H1 (cell line): ENCODE measurements around the gene OOSP3. TPM values are rescaled to one million over a fixed set of nuclear protein-coding genes. Genes with fewer than 3 reads are reported as not detected.

Experiments used
- CTCF ChIA-PET: fragments of 300-600 bp; sonication (Branson Sonifier 250); formaldehyde crosslinking; loops from one replicate; lab custom pipeline; 2021; ENCODE audit not compliant: partially characterized antibody; lab: Charles Lee
- POLR2A ChIA-PET: fragments of 300-600 bp; sonication (Branson Sonifier 250); formaldehyde crosslinking; loops from one replicate; lab custom pipeline; 2021; ENCODE audit warnings: inconsistent platforms; ENCODE audit not compliant: partially characterized antibody; lab: Charles Lee
- DNase-seq, 2 experiments: peaks; one replicate each; pipeline versions ENCODE4 v3.0.0 to v3.0.0-alpha.2; 2010 to 2022; ENCODE audit warnings: low spot score in 2 of 2, low read depth in 1 of 2, mixed read lengths in 1 of 2
- FAIRE-seq: peaks from 2 replicates; lab custom pipeline; 2011; peaks lifted over from hg19 to GRCh38; lab: Jason Lieb, UNC
- H2AFZ ChIP-seq: 2 replicates; pipeline ENCODE4 v1.8.1; 2012; ENCODE audit warnings: low read length, inconsistent platforms
- H2AK5ac ChIP-seq: 2 replicates; pipeline ENCODE4 v1.6.1; 2013; ENCODE audit warnings: low read depth, low read length
- H2BK120ac ChIP-seq: replicated peaks from 2 replicates; pipeline ENCODE3; 2013; ENCODE audit warnings: low read depth, low read length, inconsistent platforms
- H2BK12ac ChIP-seq: 2 replicates; pipeline ENCODE4 v1.6.1; 2013; ENCODE audit warnings: low read depth, low read length
- H2BK15ac ChIP-seq: 2 replicates; pipeline ENCODE4 v1.6.1; 2013; ENCODE audit warnings: low read length
- H2BK20ac ChIP-seq: 2 replicates; pipeline ENCODE4 v1.6.1; 2013; ENCODE audit warnings: low read length
- H2BK5ac ChIP-seq: 2 replicates; pipeline ENCODE4 v1.6.1; 2013; ENCODE audit warnings: low read depth, low read length
- H3K14ac ChIP-seq: 2 replicates; pipeline ENCODE4 v1.6.1; 2013; ENCODE audit warnings: inconsistent platforms; ENCODE audit not compliant: insufficient read length
- H3K18ac ChIP-seq: 2 replicates; pipeline ENCODE4 v1.6.1; 2013; ENCODE audit warnings: low read length; ENCODE audit errors: extremely low read depth
- H3K23ac ChIP-seq: 2 replicates; pipeline ENCODE4 v1.6.1; 2013; ENCODE audit warnings: inconsistent platforms; ENCODE audit not compliant: insufficient read length
- H3K23me2 ChIP-seq: 2 replicates; pipeline ENCODE4 v1.6.1; 2013; ENCODE audit warnings: low read depth, low read length
- H3K27ac ChIP-seq: 2 replicates; pipeline ENCODE4 v1.6.1; 2011; ENCODE audit warnings: low read depth, low read length, inconsistent platforms
- H3K27me3 ChIP-seq, 4 experiments: replicated peaks in 1 of 4; 1 replicate in 1 of 4; 2 replicates in 3 of 4; pipeline versions ENCODE4 v1.6.1 to v1.8.1; 2011 to 2013; ENCODE audit warnings: low read length in 3 of 4, mild to moderate bottlenecking in 3 of 4, inconsistent platforms in 2 of 4, mixed read lengths in 2 of 4, moderate library complexity in 1 of 4; ENCODE audit not compliant: control insufficient read depth in 3 of 4, insufficient read depth in 3 of 4; ENCODE audit errors: extremely low read depth in 1 of 4
- H3K36me3 ChIP-seq, 4 experiments: 2 replicates each; pipeline versions ENCODE4 v1.6.1 to v1.8.1; 2011 to 2013; ENCODE audit warnings: mild to moderate bottlenecking in 4 of 4, low read length in 3 of 4, moderate library complexity in 2 of 4, control low read depth in 1 of 4, inconsistent platforms in 1 of 4; ENCODE audit not compliant: insufficient read depth in 4 of 4, control insufficient read depth in 2 of 4
- H3K4ac ChIP-seq: replicated peaks from 2 replicates; pipeline ENCODE3; 2013; ENCODE audit warnings: low read length, low read depth, mixed read lengths, inconsistent platforms; ENCODE audit not compliant: insufficient read length
- H3K4me1 ChIP-seq, 4 experiments: replicated peaks in 1 of 4; 1 replicate in 1 of 4; 2 replicates in 3 of 4; pipeline versions ENCODE4 v1.6.1 to v1.8.1; 2011 to 2013; ENCODE audit warnings: low read length in 3 of 4, inconsistent platforms in 2 of 4, mixed read lengths in 1 of 4; ENCODE audit not compliant: insufficient read depth in 4 of 4, control insufficient read depth in 3 of 4
- H3K4me2 ChIP-seq, 2 experiments: 2 replicates each; pipeline versions ENCODE4 v1.6.1 to v1.8.1; 2011 to 2013; ENCODE audit warnings: low read depth in 2 of 2, low read length in 2 of 2, control low read depth in 1 of 2, inconsistent platforms in 1 of 2, mild to moderate bottlenecking in 1 of 2; ENCODE audit not compliant: insufficient read depth in 1 of 2
- H3K4me3 ChIP-seq, 4 experiments: fragments of 200-600, 300-600 bp in 1 of 4; sonication (generic), shearing (Covaris generic), sonication (Bioruptor Twin) in 1 of 4; 2 replicates each; pipeline versions ENCODE4 v1.5.1 to v1.8.1; 2011 to 2016; ENCODE audit warnings: low read length in 4 of 4, low read depth in 3 of 4, control low read depth in 2 of 4, inconsistent platforms in 2 of 4, mild to moderate bottlenecking in 2 of 4, mixed read lengths in 1 of 4, moderate library complexity in 1 of 4; ENCODE audit not compliant: insufficient read depth in 2 of 4; ENCODE audit errors: extremely low read depth in 1 of 4
- H3K56ac ChIP-seq: replicated peaks from 2 replicates; pipeline ENCODE3; 2013; ENCODE audit warnings: low read depth, mild to moderate bottlenecking, mixed read lengths, low read length, inconsistent platforms; ENCODE audit not compliant: insufficient read length
- H3K79me1 ChIP-seq: 2 replicates; pipeline ENCODE4 v1.6.1; 2013; ENCODE audit warnings: low read depth, low read length, control low read depth
- H3K79me2 ChIP-seq, 2 experiments: 2 replicates each; pipeline versions ENCODE4 v1.6.1 to v1.8.1; 2012 to 2013; ENCODE audit warnings: low read length in 2 of 2, mild to moderate bottlenecking in 2 of 2, inconsistent platforms in 1 of 2; ENCODE audit not compliant: insufficient read depth in 2 of 2, control insufficient read depth in 1 of 2
- H3K9ac ChIP-seq, 4 experiments: replicated peaks in 1 of 4; 1 replicate in 1 of 4; 2 replicates in 3 of 4; pipeline versions ENCODE4 v1.6.1 to v1.8.1; 2011 to 2013; ENCODE audit warnings: low read depth in 3 of 4, low read length in 3 of 4, control low read depth in 2 of 4, mild to moderate bottlenecking in 2 of 4, moderate library complexity in 2 of 4, inconsistent platforms in 1 of 4; ENCODE audit errors: extremely low read depth in 1 of 4
- H3K9me3 ChIP-seq, 2 experiments: 2 replicates each; pipeline versions ENCODE4 v1.6.1 to v1.8.1; 2012 to 2013; ENCODE audit warnings: mild to moderate bottlenecking in 2 of 2, moderate library complexity in 2 of 2, control low read depth in 1 of 2, inconsistent platforms in 1 of 2, low read depth in 1 of 2, low read length in 1 of 2, mixed read lengths in 1 of 2; ENCODE audit not compliant: insufficient read depth in 2 of 2
- H4K20me1 ChIP-seq, 2 experiments: replicated peaks in 1 of 2; 2 replicates each; pipeline versions ENCODE3 to v1.8.1; 2011 to 2013; ENCODE audit warnings: inconsistent platforms in 2 of 2, low read length in 2 of 2, mild to moderate bottlenecking in 1 of 2; ENCODE audit not compliant: insufficient read depth in 2 of 2, control insufficient read depth in 1 of 2
- H4K5ac ChIP-seq: 2 replicates; pipeline ENCODE4 v1.6.1; 2013; ENCODE audit warnings: low read length, low read depth, mixed read lengths, inconsistent platforms; ENCODE audit not compliant: insufficient read length
- H4K8ac ChIP-seq: 2 replicates; pipeline ENCODE4 v1.8.0; 2013; ENCODE audit warnings: mild to moderate bottlenecking, moderate library complexity, low read length, inconsistent platforms; ENCODE audit not compliant: insufficient read depth; ENCODE audit errors: extremely low read depth
- H4K91ac ChIP-seq: replicated peaks from 2 replicates; pipeline ENCODE3; 2013; ENCODE audit warnings: low read length, mixed read lengths, inconsistent platforms; ENCODE audit not compliant: insufficient read length
- NANOG ChIP-seq: IDR thresholded peaks from 2 replicates; pipeline ENCODE4 v1.6.1; 2011; ENCODE audit warnings: low read length, low read depth, mild to moderate bottlenecking, inconsistent platforms; ENCODE audit not compliant: insufficient read depth, poor library complexity, severe bottlenecking
- RFX5 ChIP-seq: IDR thresholded peaks from 2 replicates; pipeline ENCODE4 v1.6.1; 2011; ENCODE audit warnings: low read depth, low read length, improper control_type of control experiment, borderline replicate concordance
- WGBS, 2 experiments: shearing (Covaris generic) in 1 of 2; methylation state at CpG; one replicate each; pipeline versions ENCODE4 v1.1.6 to v1.1.7; 2013 to 2015; ENCODE audit warnings: low lambda C conversion rate in 2 of 2, mixed read lengths in 2 of 2, inconsistent platforms in 1 of 2, low coverage in 1 of 2, missing lambda C conversion rate in 1 of 2; ENCODE audit not compliant: insufficient replicate concordance in 2 of 2, insufficient coverage in 1 of 2, insufficient read length in 1 of 2; ENCODE audit errors: extremely low coverage in 1 of 2, missing lambda C conversion rate in 1 of 2; 5-methylcytosine and 5-hydroxymethylcytosine counted together
- polyA plus RNA-seq, 7 experiments: library from polyadenylated mRNA; depleted of rRNA in 3 of 7; stranded (reverse) in 5 of 7; unstranded in 2 of 7; fragments of >200 nt in 5 of 7; fragments of 200-250 nt in 2 of 7; gene quantifications; 1 replicate in 5 of 7; 2 replicates in 1 of 7; 4 replicates in 1 of 7; pipeline versions ENCODE4 v1.2.1 to v1.2.3, GENCODE V29; 2011 to 2013; ENCODE audit warnings: missing spikeins in 2 of 7, mixed read lengths in 2 of 7
- total RNA-seq: library from RNA; stranded (reverse); fragmentation: NEBNext Ultra II Directional; extraction: Animal tissue kit (Norgen Biotek cat#: 25700); gene quantifications from 2 replicates; pipeline ENCODE4 v1.2.1, GENCODE V29; 2021

OOSP3 gene
- total and polyA plus RNA-seq, 2 of the 8 experiments (the other 6 are each of a cell fraction or from before 2014, with no cell fraction given), result not detected

DNA sequence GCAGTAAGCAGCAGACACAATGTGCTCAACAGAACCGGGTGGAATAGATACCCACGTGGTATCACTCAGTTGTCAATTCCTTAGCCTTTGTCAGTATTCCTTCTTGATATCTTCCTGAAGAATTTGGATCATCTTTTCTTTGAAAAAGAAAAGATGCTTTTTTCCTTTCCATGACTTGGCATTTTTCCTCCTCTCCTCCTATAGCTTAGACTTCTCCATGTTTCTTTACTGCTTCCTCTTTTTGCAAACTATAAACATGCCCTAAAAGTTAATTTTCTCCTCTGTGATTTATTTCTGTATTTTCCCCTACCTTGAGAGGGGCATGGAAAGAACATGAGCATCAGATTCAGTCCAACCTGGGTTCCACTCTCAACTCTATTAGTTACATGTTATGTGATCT, 45.0 kb upstream of the OOSP3 start:
- Histone ChIP-seq H2BK5ac (no peak overlapping the region), H4K91ac (no peak overlapping the region), H3K27me3 (no peaks in the 10 kb centered on the region), H3K4me1 (no peaks in the 10 kb centered on the region), H2BK12ac (no peak overlapping the region), H3K4me2 (no peak overlapping the region), H2AK5ac (no peak overlapping the region), H3K79me2 (no peaks in the 10 kb centered on the region), H3K36me3 (no peaks in the 10 kb centered on the region), H3K56ac (no peak overlapping the region), H3K4ac (no peak overlapping the region), H3K14ac (no peak overlapping the region), H3K4me3 (no peak overlapping the region), H3K18ac (no peak overlapping the region), H3K9me3 (no peaks in the 10 kb centered on the region), H2BK15ac (no peak overlapping the region), H3K23me2 (no peaks in the 10 kb centered on the region), H2AFZ (no peak overlapping the region), H3K23ac (no peak overlapping the region), H2BK120ac (no peak overlapping the region), H3K79me1 (no peaks in the 10 kb centered on the region), H4K8ac (no peak overlapping the region), H3K9ac (no peak overlapping the region), H4K5ac (no peak overlapping the region), H4K20me1 (no peaks in the 10 kb centered on the region), H3K27ac (no peak overlapping the region), H2BK20ac (no peak overlapping the region)
- DNase-seq (no peak), FAIRE-seq (no peak)
- WGBS, 2 experiments, result 92% methylated on average over 2 of the region's 2 CpGs; no CpG with 5 or more reads in 1 of the 2 experiments
- ChIA-PET POLR2A (no interaction called here), CTCF (interaction anchor here (1.6 kb wide), 1 partner anchor 85 kb away, joined by 4 read pairs; no protein-coding TSS in a partner anchor)
- no peak for TF ChIP-seq RFX5
- no peak for TF ChIP-seq NANOG
